ENCODE measurements around the gene KRT81.
"Not testable (repeated sequence)": the region's sequence is repeated elsewhere in the genome, so short reads cannot be mapped to it uniquely, and the experiment has no call there.

Gene KRT81

DNA sequence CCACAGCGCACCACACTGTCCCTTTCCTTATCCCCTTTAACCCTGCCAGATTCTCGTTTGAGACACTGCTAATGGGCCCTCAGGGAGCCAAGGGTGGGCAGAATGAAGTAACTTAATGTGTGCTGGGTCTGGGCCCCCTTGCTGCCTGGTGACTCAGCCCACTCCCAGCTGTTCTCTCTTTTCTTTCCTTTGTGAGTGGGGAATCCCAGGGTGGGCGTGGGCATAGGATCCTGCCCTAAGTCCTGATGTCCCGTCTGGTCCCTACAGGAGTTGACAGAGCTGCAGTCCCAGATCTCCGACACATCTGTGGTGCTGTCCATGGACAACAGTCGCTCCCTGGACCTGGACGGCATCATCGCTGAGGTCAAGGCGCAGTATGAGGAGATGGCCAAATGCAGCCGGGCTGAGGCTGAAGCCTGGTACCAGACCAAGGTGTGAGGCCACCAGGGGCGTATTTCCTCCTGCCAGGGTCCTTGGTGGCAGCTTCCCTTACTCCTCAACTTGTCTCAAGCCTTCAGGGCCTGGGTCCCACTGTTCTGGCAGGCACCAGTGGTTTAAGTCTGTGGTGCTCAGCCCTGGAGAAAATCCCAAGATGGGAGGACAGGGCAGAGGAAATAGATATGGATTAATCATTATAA, 50.0 kb downstream of the KRT81 start:
- no peak for DNase-seq (ENCODE audit: low read depth)

DNA sequence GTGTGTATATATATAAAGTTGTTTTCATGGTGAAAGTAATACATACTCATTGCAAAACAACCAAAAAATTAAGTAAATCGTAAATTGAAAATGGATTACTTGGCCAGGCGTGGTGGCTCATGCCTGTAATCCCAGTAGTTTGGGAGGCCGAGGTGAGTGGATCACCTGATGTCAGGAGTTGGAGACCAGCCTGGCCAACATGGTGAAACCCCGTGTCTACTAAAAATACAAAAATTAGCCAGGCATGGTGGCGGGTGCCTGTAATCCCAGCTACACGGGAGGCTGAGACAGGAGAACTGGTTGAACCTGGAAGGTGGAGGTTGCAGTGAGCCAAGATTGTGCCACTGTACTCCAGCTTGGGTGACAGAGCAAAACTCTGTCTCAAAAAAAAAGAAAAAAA, 51.1 kb downstream of the KRT81 start:
- not testable (repeated sequence) for DNase-seq (ENCODE audit: low read depth)

DNA sequence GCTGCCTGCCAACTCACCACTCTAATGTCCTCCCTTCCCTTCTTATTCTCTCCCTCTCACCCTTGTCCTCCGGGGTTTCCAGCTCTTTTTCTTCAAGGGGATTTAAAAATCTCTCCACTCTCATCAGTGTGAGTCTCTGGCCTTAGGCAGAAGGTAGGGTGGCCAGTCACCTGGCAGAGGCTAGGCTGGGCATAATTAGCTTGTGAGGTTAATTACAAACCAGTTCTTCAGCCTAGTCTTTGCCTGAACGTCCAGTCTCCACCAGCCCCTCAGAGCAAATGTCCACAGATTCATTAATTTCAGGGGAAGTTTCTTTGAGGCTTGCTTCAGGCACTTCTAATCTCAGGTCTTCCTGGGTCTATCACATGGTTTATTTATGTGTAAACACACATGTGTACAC, 51.6 kb downstream of the KRT81 start:
- DNase-seq (ENCODE audit: low read depth): no peak

DNA sequence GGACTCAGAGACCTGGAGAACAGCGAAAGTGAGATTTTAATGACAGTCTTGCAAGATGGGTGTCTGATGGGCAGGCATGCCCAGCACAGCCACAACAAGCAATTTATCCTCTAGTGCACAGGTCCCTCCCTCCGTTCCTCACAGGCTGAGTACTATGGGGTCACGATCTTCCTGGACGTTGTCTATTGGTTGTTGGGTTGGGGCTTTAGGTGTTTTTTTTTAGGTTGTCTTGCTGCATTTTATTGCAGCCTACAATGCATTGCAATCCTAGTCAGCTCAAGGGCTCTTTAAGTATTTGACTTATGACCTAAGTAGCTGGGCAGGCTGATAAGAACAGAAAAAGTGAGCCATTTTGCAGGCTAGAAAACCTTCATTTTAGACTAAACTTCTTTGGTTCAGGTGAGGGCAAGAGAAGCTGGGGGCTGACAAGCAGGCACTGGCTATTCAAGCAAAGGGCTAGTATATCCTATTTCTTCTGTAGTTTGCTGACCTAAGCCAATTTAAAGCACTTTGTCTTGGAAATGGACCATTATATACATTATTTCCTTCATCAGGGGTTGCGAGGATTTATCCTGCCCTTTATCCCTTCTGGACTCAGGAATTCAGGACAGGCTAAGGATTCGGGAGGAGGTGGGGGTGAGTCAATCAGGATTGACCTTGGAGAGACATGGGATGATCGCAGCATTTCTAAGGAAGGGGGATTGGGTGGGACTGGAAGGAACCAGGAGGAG, 52.3 kb downstream of the KRT81 start:
- no peak for DNase-seq (ENCODE audit: low read depth)

DNA sequence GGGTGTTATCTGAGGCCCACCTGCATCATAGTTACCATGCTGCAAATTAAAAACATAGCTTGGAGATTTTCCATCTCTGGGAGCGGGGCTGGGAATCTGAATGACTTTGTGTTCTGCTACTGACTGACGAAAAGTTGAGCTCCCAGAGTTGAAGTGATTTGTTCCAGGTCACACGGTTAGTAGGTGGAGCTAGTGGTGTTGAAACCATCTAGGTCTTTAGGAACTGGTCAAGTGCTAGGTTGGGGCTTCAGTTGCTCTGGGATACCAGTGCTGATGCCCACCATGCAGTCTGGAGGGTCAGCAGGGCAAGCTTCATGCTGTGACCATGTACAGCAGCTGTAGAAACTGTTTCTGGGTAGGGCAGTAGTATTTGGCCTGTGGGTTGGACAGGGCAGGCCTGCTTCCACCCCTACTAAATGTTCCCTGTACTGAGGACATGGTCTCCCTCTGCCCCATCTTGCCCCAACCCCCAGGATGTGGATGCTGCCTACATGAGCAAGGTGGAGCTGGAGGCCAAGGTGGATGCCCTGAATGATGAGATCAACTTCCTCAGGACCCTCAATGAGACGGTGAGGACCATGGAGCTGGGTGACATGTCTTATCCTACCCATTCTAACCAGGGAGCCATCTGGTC, 53.0 kb downstream of the KRT81 start:
- DNase-seq (ENCODE audit: low read depth): no peak

DNA sequence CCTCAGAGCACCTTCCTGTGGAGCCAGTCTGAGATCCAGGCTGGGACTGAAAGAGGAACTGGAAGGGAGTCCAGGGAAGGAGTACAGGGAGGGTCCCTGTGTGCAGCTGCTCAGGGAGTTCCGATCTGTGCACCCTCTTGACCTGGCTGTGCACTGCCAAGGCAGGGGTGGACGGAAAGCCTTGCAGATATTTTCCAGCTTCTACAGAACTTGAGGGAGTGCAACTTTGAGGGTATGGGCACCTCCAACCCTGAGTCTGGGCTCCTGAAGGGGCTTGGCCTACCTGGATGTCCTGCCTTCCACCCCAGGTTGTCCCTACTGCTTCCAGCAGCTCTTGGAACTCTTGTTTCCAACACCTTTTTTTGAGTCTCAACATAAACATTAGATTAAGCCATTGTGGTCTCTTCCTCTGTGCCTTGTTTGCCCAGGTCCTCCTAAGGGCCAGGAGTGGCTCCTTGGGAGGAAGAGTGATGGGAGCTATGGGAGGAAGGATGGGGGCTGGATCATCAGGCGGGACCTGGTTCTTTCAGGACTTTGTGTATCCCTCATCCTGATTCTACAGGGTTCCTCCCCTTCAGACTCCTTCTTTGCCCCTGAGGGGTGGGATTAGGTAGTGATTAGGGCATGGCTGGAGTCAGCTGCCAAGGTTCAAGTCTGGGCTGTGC, 54.8 kb downstream of the KRT81 start:
- no peak for DNase-seq (ENCODE audit: low read depth)

Measured in stimulated activated CD8-positive, alpha-beta memory T cell treated with anti-CD3 and anti-CD28 coated beads, Interleukin-7, amount 100 ng/mL, for 24 hours (primary cell).